Measurements from ENCODE around the gene MYO1B.

GRCh38 chr2:191359133-191359532, 113.9 kb downstream of the MYO1B start:
- TF ChIP-seq, protein P1, sequence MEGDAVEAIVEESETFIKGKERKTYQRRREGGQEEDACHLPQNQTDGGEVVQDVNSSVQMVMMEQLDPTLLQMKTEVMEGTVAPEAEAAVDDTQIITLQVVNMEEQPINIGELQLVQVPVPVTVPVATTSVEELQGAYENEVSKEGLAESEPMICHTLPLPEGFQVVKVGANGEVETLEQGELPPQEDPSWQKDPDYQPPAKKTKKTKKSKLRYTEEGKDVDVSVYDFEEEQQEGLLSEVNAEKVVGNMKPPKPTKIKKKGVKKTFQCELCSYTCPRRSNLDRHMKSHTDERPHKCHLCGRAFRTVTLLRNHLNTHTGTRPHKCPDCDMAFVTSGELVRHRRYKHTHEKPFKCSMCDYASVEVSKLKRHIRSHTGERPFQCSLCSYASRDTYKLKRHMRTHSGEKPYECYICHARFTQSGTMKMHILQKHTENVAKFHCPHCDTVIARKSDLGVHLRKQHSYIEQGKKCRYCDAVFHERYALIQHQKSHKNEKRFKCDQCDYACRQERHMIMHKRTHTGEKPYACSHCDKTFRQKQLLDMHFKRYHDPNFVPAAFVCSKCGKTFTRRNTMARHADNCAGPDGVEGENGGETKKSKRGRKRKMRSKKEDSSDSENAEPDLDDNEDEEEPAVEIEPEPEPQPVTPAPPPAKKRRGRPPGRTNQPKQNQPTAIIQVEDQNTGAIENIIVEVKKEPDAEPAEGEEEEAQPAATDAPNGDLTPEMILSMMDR (optimal IDR thresholded peaks at IDR 0.05 in 1 of 3, IDR thresholded peaks at IDR 0.05 in 1 of 3, conservative IDR thresholded peaks at IDR 0.05 in 1 of 3; ENCODE audit: extremely low read depth in 1 of 3, insufficient read depth in 2 of 3, low read length in 3 of 3), result no peak
- TF ChIP-seq EZH2 (IDR thresholded peaks at IDR 0.05; ENCODE audit: low read length), result no peak
